Lung (tissue), 12 donors: ENCODE results near the gene TCERG1. TPM values are rescaled to one million over a fixed set of nuclear protein-coding genes. Genes with fewer than 3 reads are reported as not detected.

Experiments used
- ATAC-seq: fragments of 200-7000 bp; cut with Tn5 transposase; one replicate; pipeline ENCODE4 v1.9.1; 2020; ENCODE audit warnings: moderate number of reproducible peaks; ENCODE audit not compliant: insufficient read depth, low FRiP score
- DNase-seq, 3 donors: peaks; one replicate each; pipeline ENCODE4 v3.0.0-alpha.2; 2013 to 2017
- H3K27ac ChIP-seq, 2 donors: one replicate each; pipeline ENCODE4 v1.5.1; 2013; ENCODE audit warnings: mild to moderate bottlenecking in 2 of 2, moderate library complexity in 2 of 2, control low read depth in 1 of 2, inconsistent platforms in 1 of 2, low read depth in 1 of 2, low read length in 1 of 2
- H3K27me3 ChIP-seq, 3 donors: one replicate each; pipeline ENCODE4 v1.5.1; 2013; ENCODE audit warnings: low read length in 2 of 3; ENCODE audit not compliant: control insufficient read depth in 3 of 3, insufficient read depth in 3 of 3
- H3K36me3 ChIP-seq, 4 donors: one replicate each; pipeline ENCODE4 v1.5.1; 2013; ENCODE audit warnings: low read length in 4 of 4, mild to moderate bottlenecking in 1 of 4, moderate library complexity in 1 of 4; ENCODE audit not compliant: control insufficient read depth in 4 of 4, insufficient read depth in 4 of 4
- H3K4me1 ChIP-seq, 5 donors: one replicate each; pipeline ENCODE4 v1.5.1; 2013; ENCODE audit warnings: low read length in 5 of 5, mild to moderate bottlenecking in 2 of 5, moderate library complexity in 1 of 5; ENCODE audit not compliant: control insufficient read depth in 5 of 5, insufficient read depth in 5 of 5
- H3K4me3 ChIP-seq: one replicate; pipeline ENCODE4 v1.5.1; 2013; ENCODE audit warnings: mild to moderate bottlenecking, control low read depth, moderate library complexity
- H3K9ac ChIP-seq, 2 donors: one replicate each; pipeline ENCODE4 v1.5.1; 2013; ENCODE audit warnings: low read length in 2 of 2, control low read depth in 1 of 2; ENCODE audit not compliant: insufficient read depth in 1 of 2
- H3K9me3 ChIP-seq, 4 donors: one replicate each; pipeline ENCODE4 v1.5.1; 2013; ENCODE audit warnings: low read length in 3 of 4, mild to moderate bottlenecking in 1 of 4, moderate library complexity in 1 of 4; ENCODE audit not compliant: control insufficient read depth in 4 of 4, insufficient read depth in 3 of 4
- CTCF ChIP-seq: IDR thresholded peaks from 2 replicates; pipeline ENCODE4 v1.5.1; 2012; ENCODE audit warnings: mild to moderate bottlenecking; ENCODE audit errors: control extremely low read depth, extremely low read depth
- WGBS, 2 donors: extraction: QIAGEN DNeasy Blood & Tissue Kit; methylation state at CpG; one replicate each; pipeline ENCODE4 v1.1.7; 2013; 5-methylcytosine and 5-hydroxymethylcytosine counted together
- polyA plus RNA-seq, 2 donors: library from polyadenylated mRNA; stranded (reverse); fragments of 200-250 nt; gene quantifications; one replicate each; pipeline ENCODE4 v1.2.1, GENCODE V29; 2013
- total RNA-seq, 2 donors: library from RNA; depleted of rRNA in 1 of 2; stranded (reverse); fragments of >200 nt in 1 of 2; gene quantifications; one replicate each; pipeline ENCODE4 v1.2.1, GENCODE V29; 2014 to 2021
- donor health status: control.
- donor health status: control.
- donor health status: Bipolar disorder and iron deficiency.
- donor health status: healthy.
- donor health status: DM: yes; HTN: yes; CAD: no.

Gene TCERG1
- total and polyA plus RNA-seq, 4 donors, result 21.1 to 79.2 (median 45.2) TPM

- Histone ChIP-seq H3K9me3 (peaks cover 0 to 2% (median 0%) of the 10 kb centered on the region in 4 donors), H3K4me1 (no peaks in the 10 kb centered on the region), H3K36me3 (no peaks in the 10 kb centered on the region), H3K27me3 (no peaks in the 10 kb centered on the region), H3K9ac (no peak overlapping the region), H3K27ac (no peak overlapping the region), H3K4me3 (no peak overlapping the region)
- WGBS, 2 donors, result 86 to 88% methylated on average over 2 of the region's 2 CpGs
- DNase-seq (no peak), ATAC-seq (no peak)
- TF ChIP-seq CTCF, result no peak
These were observed 46.9 kb upstream of the TCERG1 start for GRCh38 chr5:146400201-146400600.

- TF ChIP-seq CTCF, result no peak
- no peak overlapping the region for H3K4me3 ChIP-seq
- no peaks in the 10 kb centered on the region for H3K36me3 ChIP-seq
- H3K27ac ChIP-seq, result no peak overlapping the region
- no peak overlapping the region for H3K9ac ChIP-seq
- H3K27me3 ChIP-seq, result no peaks in the 10 kb centered on the region
- peaks cover 0 to 2% (median 0%) of the 10 kb centered on the region in 4 donors for H3K9me3 ChIP-seq
- H3K4me1 ChIP-seq, result no peaks in the 10 kb centered on the region
- DNase-seq, result no peak
- WGBS, 2 donors, result 65 to 72% methylated on average over 9 of the region's 9 CpGs
- ATAC-seq, result no peak
These were observed 46.1 kb upstream of the TCERG1 start for GRCh38 chr5:146401021-146401420.

GRCh38 chr5:146402949-146403348 is 44.2 kb upstream of the TCERG1 start:
- H3K27me3 ChIP-seq, result no peaks in the 10 kb centered on the region
- H3K4me3 ChIP-seq, result no peak overlapping the region
- WGBS, 2 donors, result 72 to 85% methylated on average over 4 of the region's 4 CpGs
- TF ChIP-seq CTCF, result no peak
- no peaks in the 10 kb centered on the region for H3K4me1 ChIP-seq
- no peak overlapping the region for H3K27ac ChIP-seq
- DNase-seq (no peak), ATAC-seq (no peak)
- peaks cover 0 to 2% (median 0%) of the 10 kb centered on the region in 4 donors for H3K9me3 ChIP-seq
- no peaks in the 10 kb centered on the region for H3K36me3 ChIP-seq
- no peak overlapping the region for H3K9ac ChIP-seq

GRCh38 chr5:146409054-146409671 is 38.0 kb upstream of the TCERG1 start:
- Histone ChIP-seq H3K9ac (no peak overlapping the region), H3K4me3 (no peak overlapping the region), H3K27ac (no peak overlapping the region), H3K9me3 (no peaks in the 10 kb centered on the region), H3K36me3 (no peaks in the 10 kb centered on the region), H3K27me3 (no peaks in the 10 kb centered on the region), H3K4me1 (no peaks in the 10 kb centered on the region)
- 46 to 68% methylated on average over 11 of the region's 11 CpGs for WGBS, 2 donors
- no peak for ATAC-seq
- no peak for TF ChIP-seq CTCF
- no peak for DNase-seq
